Measurements from ENCODE around the gene STON1. TPM values are rescaled to one million over a fixed set of nuclear protein-coding genes. Genes with fewer than 3 reads are reported as not detected.

The STON1 gene
- total and polyA plus RNA-seq, 2 of the 8 experiments (the other 6 are each of a cell fraction or from before 2014, with no cell fraction given) = 5.0 to 10.1 TPM

GRCh38 chr2:48605482-48606175, 75.7 kb downstream of the STON1 start:
- FAIRE-seq = no peak
- CTCF ChIA-PET (ENCODE audit: partially characterized antibody) = interaction anchor here (0.8 kb wide), 1 partner anchor 14 kb away, joined by 3 read pairs; no protein-coding TSS in a partner anchor
- no peaks in the 10 kb centered on the region for H3K27me3 ChIP-seq (replicated peaks in 1 of 4; ENCODE audit: control insufficient read depth in 3 of 4, extremely low read depth in 1 of 4, insufficient read depth in 3 of 4, low read length in 3 of 4)
- no peak for TF ChIP-seq CBX8 (IDR thresholded peaks at IDR 0.05; ENCODE audit: borderline replicate concordance, low read depth, low read length)

More at GRCh38 chr2:48605482-48606175, 75.7 kb downstream of the STON1 start:
- Histone ChIP-seq H3K4me2 (ENCODE audit: insufficient read depth in 1 of 2, low read depth in 2 of 2, low read length in 2 of 2) (no peak overlapping the region), H3K9me3 (ENCODE audit: insufficient read depth in 2 of 2, low read depth in 1 of 2, low read length in 1 of 2) (no peaks in the 10 kb centered on the region), H2BK15ac (ENCODE audit: low read length) (no peak overlapping the region), H4K8ac (ENCODE audit: extremely low read depth, insufficient read depth, low read length) (no peak overlapping the region), H2BK12ac (ENCODE audit: low read depth, low read length) (no peak overlapping the region), H3K4me1 (replicated peaks in 1 of 4; ENCODE audit: control insufficient read depth in 3 of 4, insufficient read depth in 4 of 4, low read length in 3 of 4) (no peaks in the 10 kb centered on the region), H3K14ac (ENCODE audit: insufficient read length) (no peak overlapping the region), H3K4me3 (ENCODE audit: extremely low read depth in 1 of 4, insufficient read depth in 2 of 4, low read depth in 3 of 4, low read length in 4 of 4) (no peak overlapping the region), H2BK120ac (replicated peaks; ENCODE audit: low read depth, low read length) (no peak overlapping the region), H3K27ac (ENCODE audit: low read depth, low read length) (no peak overlapping the region), H3K56ac (replicated peaks; ENCODE audit: insufficient read length, low read depth, low read length) (no peak overlapping the region), H4K91ac (replicated peaks; ENCODE audit: insufficient read length, low read length) (no peak overlapping the region), H3K23me2 (ENCODE audit: low read depth, low read length) (no peaks in the 10 kb centered on the region), H4K20me1 (replicated peaks in 1 of 2; ENCODE audit: control insufficient read depth in 1 of 2, insufficient read depth in 2 of 2, low read length in 2 of 2) (no peaks in the 10 kb centered on the region), H2BK5ac (ENCODE audit: low read depth, low read length) (no peak overlapping the region), H2AK5ac (ENCODE audit: low read depth, low read length) (no peak overlapping the region), H3K79me1 (ENCODE audit: low read depth, low read length) (no peaks in the 10 kb centered on the region), H2AFZ (ENCODE audit: low read length) (no peak overlapping the region), H3K18ac (ENCODE audit: extremely low read depth, low read length) (no peak overlapping the region), H3K9ac (replicated peaks in 1 of 4; ENCODE audit: extremely low read depth in 1 of 4, low read depth in 3 of 4, low read length in 3 of 4) (no peak overlapping the region), H3K23ac (ENCODE audit: insufficient read length) (no peak overlapping the region), H2BK20ac (ENCODE audit: low read length) (no peak overlapping the region), H3K4ac (replicated peaks; ENCODE audit: insufficient read length, low read depth, low read length) (no peak overlapping the region), H3K79me2 (ENCODE audit: control insufficient read depth in 1 of 2, insufficient read depth in 2 of 2, low read length in 2 of 2) (no peaks in the 10 kb centered on the region), H3K36me3 (ENCODE audit: control insufficient read depth in 2 of 4, insufficient read depth in 4 of 4, low read length in 3 of 4) (no peaks in the 10 kb centered on the region; a peak in 1 of 8 replicates), H4K5ac (ENCODE audit: insufficient read length, low read depth, low read length) (no peak overlapping the region)
- POLR2A ChIA-PET (ENCODE audit: partially characterized antibody) = no interaction called here
- 94% methylated on average over 5 of the region's 5 CpGs; no CpG with 5 or more reads in 1 of the 2 experiments for WGBS, 2 experiments (ENCODE audit: extremely low coverage in 1 of 2, insufficient coverage in 1 of 2, insufficient read length in 1 of 2, insufficient replicate concordance in 2 of 2, low coverage in 1 of 2, low lambda C conversion rate in 2 of 2, missing lambda C conversion rate in 1 of 2)
- no peak for DNase-seq (ENCODE audit: low read depth in 1 of 2, low spot score in 2 of 2)
